Psoas muscle (tissue), 8 donors: Measurements from ENCODE around the gene SNX2. TPM values are rescaled to one million over a fixed set of nuclear protein-coding genes. Genes with fewer than 3 reads are reported as not detected.
"Not testable (repeated sequence)": the region's sequence is repeated elsewhere in the genome, so short reads cannot be mapped to it uniquely, and the experiment has no call there.

Experiments used
- ATAC-seq, 4 donors: fragments of 200-7000 bp; cut with Tn5 transposase; one replicate each; pipeline ENCODE4 v1.9.1; 2020; ENCODE audit warnings: moderate library complexity in 3 of 4, mild to moderate bottlenecking in 2 of 4
- DNase-seq, 2 donors: peaks; one replicate each; pipeline ENCODE4 v3.0.0-alpha.2; 2020
- H3K27ac ChIP-seq: fragments of 200-600 bp; one replicate; pipeline ENCODE4 v1.8.0; 2022
- H3K27me3 ChIP-seq, 3 donors: fragments of 200-600 bp in 1 of 3; one replicate each; pipeline versions ENCODE4 v1.6.1 to v1.8.0; 2013 to 2022; ENCODE audit warnings: low read length in 2 of 3, mild to moderate bottlenecking in 2 of 3, moderate library complexity in 1 of 3; ENCODE audit not compliant: insufficient read depth in 3 of 3
- H3K36me3 ChIP-seq, 2 donors: fragments of 200-600 bp in 1 of 2; one replicate each; pipeline versions ENCODE4 v1.6.1 to v1.8.0; 2013 to 2022; ENCODE audit warnings: low read depth in 1 of 2, mild to moderate bottlenecking in 1 of 2, moderate library complexity in 1 of 2; ENCODE audit not compliant: insufficient read depth in 1 of 2
- H3K4me1 ChIP-seq: fragments of 200-600 bp; one replicate; pipeline ENCODE4 v1.8.0; 2022
- H3K4me3 ChIP-seq: fragments of 200-600 bp; one replicate; pipeline ENCODE4 v1.8.0; 2022; ENCODE audit warnings: mild to moderate bottlenecking
- H3K9me3 ChIP-seq: fragments of 200-600 bp; one replicate; pipeline ENCODE4 v1.8.0; 2022
- WGBS, 3 donors: extraction: QIAGEN DNeasy Blood & Tissue Kit; methylation state at CpG; one replicate each; pipeline versions ENCODE4 v1.1.6 to v1.1.7; 2013; 5-methylcytosine and 5-hydroxymethylcytosine counted together
- intact Hi-C, 2 donors: fragments of 100-400 bp; cut with DNase I; formaldehyde crosslinking; loops; one replicate each; pipeline versions ENCODE4 v1.11.0 to v1.14.2; 2022
- polyA plus RNA-seq, 3 donors: library from polyadenylated mRNA; stranded (reverse); fragments of 200-250 nt; gene quantifications; one replicate each; pipeline ENCODE4 v1.2.3, GENCODE V29; 2013
- total RNA-seq, 4 donors: library from RNA; stranded (reverse); fragmentation: NEBNext Ultra II Directional in 2 of 4; extraction: Animal tissue kit (Norgen Biotek cat#: 25700) in 2 of 4; gene quantifications; one replicate each; pipeline versions ENCODE4 v1.2.1 to v1.2.4, GENCODE V29; 2021 to 2023
- TF ChIP-seq, protein P1 (sequence below): fragments of 200-600 bp; IDR thresholded peaks from one replicate; pipeline ENCODE4 v1.8.0; 2022; ENCODE audit warnings: antibody characterized with exemption
- donor health status: healthy with polysubstance abuse.
- donor health status: DM: no; HTN: no; CAD: no; lungs with moderate emphysema.
- donor health status: Bipolar disorder and iron deficiency.
- donor health status: healthy.
- donor health status: DM: yes; HTN: yes; CAD: no.
- donor health status: DM: no; HTN: no; CAD: no.
- donor health status: DM: no; HTN: no; CAD: no.
- donor health status: DM: yes; HTN: yes; CAD: no.

The SNX2 gene
- total and polyA plus RNA-seq, 7 donors: 23.2 to 45.3 (median 35.3) TPM

DNA sequence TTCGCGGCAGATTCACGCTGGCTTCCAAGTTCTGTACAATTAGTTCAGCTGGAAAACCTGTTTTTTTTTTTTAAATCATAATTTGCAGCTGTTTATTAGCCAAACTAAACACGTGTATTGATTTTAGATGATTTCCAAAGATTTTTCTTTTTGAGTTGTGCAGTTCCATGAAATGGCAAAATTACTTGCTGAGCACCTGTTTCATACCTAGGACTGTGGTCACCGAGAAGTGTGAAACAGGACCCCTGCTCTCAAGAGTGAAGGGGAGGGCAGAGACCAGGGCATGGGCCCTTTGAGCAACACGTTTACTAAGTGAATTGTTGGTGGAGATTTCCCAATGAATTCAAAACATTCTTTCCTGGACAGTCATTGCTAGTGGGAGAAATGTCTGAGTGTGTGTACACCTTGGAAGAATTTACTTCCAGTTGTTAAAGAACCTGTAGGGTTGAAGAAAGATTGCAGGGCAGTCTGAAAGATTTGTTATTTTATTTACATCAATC is 71.2 kb downstream of the SNX2 start:
- Histone ChIP-seq H3K4me1 (peaks cover 13% of the 10 kb centered on the region), H3K36me3 (no peaks in the 10 kb centered on the region), H3K27ac (peak overlapping the region; percentile 83), H3K27me3 (no peaks in the 10 kb centered on the region), H3K4me3 (peak overlapping the region; percentile 98), H3K9me3 (no peaks in the 10 kb centered on the region)
- TF ChIP-seq, protein P1, sequence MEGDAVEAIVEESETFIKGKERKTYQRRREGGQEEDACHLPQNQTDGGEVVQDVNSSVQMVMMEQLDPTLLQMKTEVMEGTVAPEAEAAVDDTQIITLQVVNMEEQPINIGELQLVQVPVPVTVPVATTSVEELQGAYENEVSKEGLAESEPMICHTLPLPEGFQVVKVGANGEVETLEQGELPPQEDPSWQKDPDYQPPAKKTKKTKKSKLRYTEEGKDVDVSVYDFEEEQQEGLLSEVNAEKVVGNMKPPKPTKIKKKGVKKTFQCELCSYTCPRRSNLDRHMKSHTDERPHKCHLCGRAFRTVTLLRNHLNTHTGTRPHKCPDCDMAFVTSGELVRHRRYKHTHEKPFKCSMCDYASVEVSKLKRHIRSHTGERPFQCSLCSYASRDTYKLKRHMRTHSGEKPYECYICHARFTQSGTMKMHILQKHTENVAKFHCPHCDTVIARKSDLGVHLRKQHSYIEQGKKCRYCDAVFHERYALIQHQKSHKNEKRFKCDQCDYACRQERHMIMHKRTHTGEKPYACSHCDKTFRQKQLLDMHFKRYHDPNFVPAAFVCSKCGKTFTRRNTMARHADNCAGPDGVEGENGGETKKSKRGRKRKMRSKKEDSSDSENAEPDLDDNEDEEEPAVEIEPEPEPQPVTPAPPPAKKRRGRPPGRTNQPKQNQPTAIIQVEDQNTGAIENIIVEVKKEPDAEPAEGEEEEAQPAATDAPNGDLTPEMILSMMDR: no peak
- 0 to 3% (median 2%) methylated on average over 6 of the region's 6 CpGs for WGBS, 3 donors
- ATAC-seq (peak in 3 of 4 donors; percentile 11 to 31 (median 27)), DNase-seq (no peak)
- intact Hi-C loops: loop anchor here in 1 of 2 donors (10.0 kb wide), 1 partner anchor 239 kb away; the partner anchor contains the start of gene PRDM6

DNA sequence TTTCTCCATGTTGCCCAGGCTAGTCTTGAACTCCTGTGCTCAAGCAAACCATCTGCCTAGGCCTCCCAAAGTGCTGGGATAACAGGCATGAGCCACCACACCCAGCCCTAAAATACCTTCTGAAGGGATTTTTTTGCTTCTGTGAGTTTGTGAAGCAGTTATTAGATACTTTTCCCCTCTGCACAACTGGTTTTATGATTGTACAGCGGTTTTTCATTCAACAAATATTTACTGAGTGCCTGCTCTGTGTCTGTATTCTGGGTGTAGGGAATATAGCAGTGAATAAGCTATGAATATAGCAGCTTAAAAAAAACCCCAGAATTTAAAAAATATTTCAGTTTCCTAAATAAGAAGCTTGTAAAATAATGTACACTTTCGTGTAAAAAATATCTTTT is 72.8 kb downstream of the SNX2 start:
- no peak overlapping the region for H3K4me3 ChIP-seq
- 95 to 98% (median 96%) methylated on average over 2 of the region's 2 CpGs for WGBS, 3 donors
- no peaks in the 10 kb centered on the region for H3K36me3 ChIP-seq
- H3K9me3 ChIP-seq: no peaks in the 10 kb centered on the region
- H3K27me3 ChIP-seq: no peaks in the 10 kb centered on the region
- DNase-seq: no peak
- intact Hi-C loops: loop anchor here in 1 of 2 donors (10.0 kb wide), 1 partner anchor 237 kb away; the partner anchor contains the start of gene PRDM6
- peaks cover 13% of the 10 kb centered on the region for H3K4me1 ChIP-seq
- TF ChIP-seq, protein P1: no peak
- no peak overlapping the region for H3K27ac ChIP-seq
- no peak for ATAC-seq

DNA sequence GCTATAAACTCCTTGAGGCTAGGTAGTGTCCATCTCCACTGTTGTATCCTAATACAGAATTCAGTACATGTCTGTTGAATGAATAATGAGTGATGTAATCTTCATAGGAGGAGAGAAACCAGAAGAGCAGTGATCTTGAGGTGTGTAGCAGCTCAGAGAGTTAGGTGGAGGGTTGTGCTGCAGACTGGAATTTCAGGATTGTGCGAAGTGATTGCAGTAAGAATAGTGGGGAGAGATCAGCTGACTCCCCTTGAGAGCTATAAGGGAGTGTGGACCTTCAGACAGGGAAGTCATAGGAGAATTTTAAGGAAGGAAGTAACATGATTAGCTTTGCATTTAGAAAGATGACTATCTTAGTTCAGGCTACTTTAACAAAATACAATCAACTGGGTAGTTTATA is 74.9 kb downstream of the SNX2 start:
- no peaks in the 10 kb centered on the region for H3K27me3 ChIP-seq
- WGBS, 3 donors: 90 to 93% (median 92%) methylated on average over 1 of the region's 1 CpG
- H3K4me1 ChIP-seq: peaks cover 7% of the 10 kb centered on the region
- H3K4me3 ChIP-seq: no peak overlapping the region
- ATAC-seq: no peak
- TF ChIP-seq, protein P1: no peak
- DNase-seq: no peak
- H3K36me3 ChIP-seq: no peaks in the 10 kb centered on the region
- H3K27ac ChIP-seq: no peak overlapping the region
- H3K9me3 ChIP-seq: no peaks in the 10 kb centered on the region
- intact Hi-C loops: loop anchor here in 1 of 2 donors (10.0 kb wide), 1 partner anchor 235 kb away; the partner anchor contains the start of gene PRDM6

DNA sequence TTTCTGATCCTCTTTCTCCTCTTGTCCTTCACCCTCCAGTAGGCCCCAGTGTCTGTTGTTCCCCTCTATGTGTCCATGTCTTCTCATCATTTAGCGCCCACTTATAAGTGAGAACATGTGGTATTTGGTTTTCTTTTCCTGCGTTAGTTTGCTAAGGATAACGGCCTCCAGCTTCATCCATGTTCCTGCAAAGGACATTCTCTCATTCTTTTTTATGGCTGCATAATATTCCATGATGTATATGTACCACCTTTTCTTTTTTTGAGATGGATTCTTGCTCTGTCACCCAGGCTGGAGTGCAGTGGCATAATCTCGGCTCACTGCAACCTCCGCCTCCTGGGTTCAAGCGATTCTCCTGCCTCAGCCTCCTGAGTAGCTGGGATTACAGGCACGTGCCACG is 82.7 kb downstream of the SNX2 start:
- H3K9me3 ChIP-seq, intact Hi-C loops, H3K36me3 ChIP-seq, ATAC-seq, H3K27ac ChIP-seq, H3K27me3 ChIP-seq, DNase-seq, H3K4me3 ChIP-seq, H3K4me1 ChIP-seq: not testable (repeated sequence)
- WGBS, 3 donors: 92 to 99% (median 95%) methylated on average over 8 of the region's 8 CpGs

DNA sequence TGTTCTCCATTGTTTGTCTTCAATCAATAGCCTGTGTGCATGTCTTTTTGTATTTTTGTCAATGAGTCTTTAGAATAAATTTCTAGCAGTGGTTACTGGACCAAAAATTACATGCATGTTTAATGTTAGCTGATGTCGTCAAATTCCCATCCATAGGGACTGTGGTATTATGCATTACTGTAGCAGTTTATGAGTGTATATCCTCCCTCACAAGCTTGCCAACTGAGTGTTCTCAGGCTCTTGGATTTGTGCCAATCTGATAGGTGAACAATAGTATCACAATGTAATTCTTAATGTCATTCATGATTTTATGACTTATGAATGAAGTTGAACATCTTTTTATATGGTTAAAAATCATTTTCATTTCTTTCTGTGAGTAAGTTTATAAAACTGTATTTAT is 83.6 kb downstream of the SNX2 start:
- Histone ChIP-seq H3K4me1 (no peaks in the 10 kb centered on the region), H3K36me3 (no peaks in the 10 kb centered on the region), H3K27me3 (no peaks in the 10 kb centered on the region), H3K9me3 (no peaks in the 10 kb centered on the region), H3K4me3 (no peak overlapping the region), H3K27ac (no peak overlapping the region)
- WGBS, 3 donors: 55 to 60% (median 58%) methylated on average over 1 of the region's 1 CpG
- intact Hi-C loops: no loop called here
- DNase-seq (no peak), ATAC-seq (no peak)
- TF ChIP-seq, protein P1: no peak
